ENCODE data around the gene FREY1. TPM values are rescaled to one million over a fixed set of nuclear protein-coding genes. Genes with fewer than 3 reads are reported as not detected.

The FREY1 gene
- total and polyA plus RNA-seq, 2 donors (not counting 3 experiments of a cell fraction or from before 2014, with no cell fraction given), result 0.84 to 1.1 TPM

DNA sequence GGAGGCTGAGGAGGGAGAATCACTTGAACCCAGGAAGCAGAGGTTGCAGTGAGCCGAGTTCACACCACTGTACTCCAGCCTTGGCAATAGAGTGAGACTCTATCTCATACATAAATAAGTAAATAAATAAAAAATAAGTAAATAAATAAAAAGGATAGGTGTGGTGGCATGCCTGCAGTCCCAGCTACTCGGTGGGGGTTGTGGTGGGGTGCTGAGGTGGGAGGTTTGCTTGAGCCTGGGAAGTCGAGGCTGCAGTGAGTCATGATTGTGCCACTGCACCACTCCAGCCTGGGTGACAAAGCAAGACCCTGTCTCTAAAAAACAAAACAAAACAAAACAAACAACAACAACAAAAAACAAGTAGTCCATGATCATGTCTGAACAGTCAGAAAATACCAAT lies 18.5 kb upstream of the FREY1 start:
- Histone ChIP-seq H3K36me3 (ENCODE audit: control insufficient read depth in 2 of 2, extremely low read depth in 1 of 2, insufficient read depth in 2 of 2, low read length in 2 of 2) (no peaks in the 10 kb centered on the region), H2AFZ (ENCODE audit: low read depth, low read length) (no peak overlapping the region), H4K20me1 (replicated peaks; ENCODE audit: control insufficient read depth, extremely low read depth, insufficient read depth, low read length) (no peaks in the 10 kb centered on the region), H3K27ac (ENCODE audit: insufficient read depth, low read depth, low read length) (no peak overlapping the region), H3K4me2 (ENCODE audit: insufficient read depth, low read length) (no peak overlapping the region), H3K9ac (replicated peaks; ENCODE audit: extremely low read depth, insufficient read depth, low read length) (no peak overlapping the region), H3K9me1 (replicated peaks; ENCODE audit: control insufficient read depth, extremely low read depth, insufficient read depth, low read length) (no peaks in the 10 kb centered on the region), H3K27me3 (ENCODE audit: control insufficient read depth in 2 of 2, insufficient read depth in 2 of 2, low read length in 2 of 2) (peaks cover 13 to 30% of the 10 kb centered on the region in 2 experiments), H3K4me3 (replicated peaks in 1 of 3; ENCODE audit: insufficient read depth in 1 of 3, low read depth in 1 of 3, low read length in 3 of 3) (no peak overlapping the region), H3K9me3 (replicated peaks; ENCODE audit: control insufficient read depth, insufficient read depth, low read length) (no peaks in the 10 kb centered on the region), H3K79me2 (ENCODE audit: control insufficient read depth, insufficient read depth, low read length) (no peaks in the 10 kb centered on the region), H3K4me1 (ENCODE audit: control insufficient read depth, extremely low read depth, insufficient read depth, low read length) (no peaks in the 10 kb centered on the region)
- POLR2A ChIA-PET, result no interaction called here
- BruUV-seq (replicated peaks), result no TSS peak
- CTCF ChIA-PET, result interaction anchor here (2.6 kb wide), 1 partner anchor 40 kb away, joined by 8 read pairs; no protein-coding TSS in a partner anchor
- DNase-seq (ENCODE audit: low read depth, low spot score), result no peak
- intact Hi-C loops (cut with micrococcal nuclease), result no loop called here
- TF ChIP-seq, protein P1, sequence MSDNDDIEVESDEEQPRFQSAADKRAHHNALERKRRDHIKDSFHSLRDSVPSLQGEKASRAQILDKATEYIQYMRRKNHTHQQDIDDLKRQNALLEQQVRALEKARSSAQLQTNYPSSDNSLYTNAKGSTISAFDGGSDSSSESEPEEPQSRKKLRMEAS (IDR thresholded peaks at IDR 0.05; ENCODE audit: insufficient read depth, insufficient read length), result no peak
- TF ChIP-seq MYC (IDR thresholded peaks at IDR 0.05; ENCODE audit: low read depth, low read length) (no peak), POLR2AphosphoS5 (IDR thresholded peaks at IDR 0.05; ENCODE audit: insufficient read depth, low read depth, low read length) (no peak), FOS (IDR thresholded peaks at IDR 0.05; ENCODE audit: borderline replicate concordance, insufficient read depth, low read length) (no peak), JUN (IDR thresholded peaks at IDR 0.05; ENCODE audit: borderline replicate concordance, insufficient read depth, insufficient read length, low read depth) (no peak), GATA2 (IDR thresholded peaks at IDR 0.05; ENCODE audit: insufficient read depth, insufficient read length, low read depth, low read length) (no peak), EZH2 (IDR thresholded peaks at IDR 0.05; ENCODE audit: borderline replicate concordance, low read depth, low read length, severe bottlenecking) (no peak), POLR2A (IDR thresholded peaks at IDR 0.05; ENCODE audit: low read depth, low read length) (no peak)
- TF ChIP-seq, protein P2, sequence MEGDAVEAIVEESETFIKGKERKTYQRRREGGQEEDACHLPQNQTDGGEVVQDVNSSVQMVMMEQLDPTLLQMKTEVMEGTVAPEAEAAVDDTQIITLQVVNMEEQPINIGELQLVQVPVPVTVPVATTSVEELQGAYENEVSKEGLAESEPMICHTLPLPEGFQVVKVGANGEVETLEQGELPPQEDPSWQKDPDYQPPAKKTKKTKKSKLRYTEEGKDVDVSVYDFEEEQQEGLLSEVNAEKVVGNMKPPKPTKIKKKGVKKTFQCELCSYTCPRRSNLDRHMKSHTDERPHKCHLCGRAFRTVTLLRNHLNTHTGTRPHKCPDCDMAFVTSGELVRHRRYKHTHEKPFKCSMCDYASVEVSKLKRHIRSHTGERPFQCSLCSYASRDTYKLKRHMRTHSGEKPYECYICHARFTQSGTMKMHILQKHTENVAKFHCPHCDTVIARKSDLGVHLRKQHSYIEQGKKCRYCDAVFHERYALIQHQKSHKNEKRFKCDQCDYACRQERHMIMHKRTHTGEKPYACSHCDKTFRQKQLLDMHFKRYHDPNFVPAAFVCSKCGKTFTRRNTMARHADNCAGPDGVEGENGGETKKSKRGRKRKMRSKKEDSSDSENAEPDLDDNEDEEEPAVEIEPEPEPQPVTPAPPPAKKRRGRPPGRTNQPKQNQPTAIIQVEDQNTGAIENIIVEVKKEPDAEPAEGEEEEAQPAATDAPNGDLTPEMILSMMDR (IDR thresholded peaks at IDR 0.05; ENCODE audit: extremely low read depth in 1 of 2, insufficient read depth in 1 of 2, low read depth in 1 of 2, low read length in 2 of 2), result no peak
- dilution Hi-C loops (cut with MboI; ENCODE audit: extremely low pct_ligation_motif_present, low sequenced_read_pairs), result no loop called here
- FAIRE-seq, result no peak
